ENCODE data around the gene PDLIM7.

PDLIM7 gene

GRCh38 chr5:177520271-177520670, 22.9 kb upstream of the PDLIM7 start:
- peaks cover 22% of the 10 kb centered on the region for H3K36me3 Mint-ChIP-seq (ENCODE audit: insufficient read depth)
- peak overlapping the region; percentile 86 for H3K27ac Mint-ChIP-seq (ENCODE audit: low read depth)
- peaks cover 52% of the 10 kb centered on the region for H3K4me1 Mint-ChIP-seq
- no peak overlapping the region for H3K4me3 Mint-ChIP-seq
- no peaks in the 10 kb centered on the region for H3K27me3 Mint-ChIP-seq
- H3K9me3 Mint-ChIP-seq = no peaks in the 10 kb centered on the region
- ATAC-seq (replicated peaks; ENCODE audit: extremely low read depth, poor library complexity, severe bottlenecking) (no peak), DNase-seq (ENCODE audit: low spot score in 2 of 2) (no peak)

GRCh38 chr5:177519463-177520235, 22.2 kb upstream of the PDLIM7 start:
- peaks cover 52% of the 10 kb centered on the region for H3K4me1 Mint-ChIP-seq
- H3K27me3 Mint-ChIP-seq = no peaks in the 10 kb centered on the region
- H3K9me3 Mint-ChIP-seq = no peaks in the 10 kb centered on the region
- H3K36me3 Mint-ChIP-seq (ENCODE audit: insufficient read depth) = peaks cover 24% of the 10 kb centered on the region
- DNase-seq (ENCODE audit: low spot score in 2 of 2) (no peak), ATAC-seq (replicated peaks; ENCODE audit: extremely low read depth, poor library complexity, severe bottlenecking) (no peak)
- H3K27ac Mint-ChIP-seq (ENCODE audit: low read depth) = peak overlapping the region; percentile 86
- peak overlapping the region; percentile 29 for H3K4me3 Mint-ChIP-seq

GRCh38 chr5:177516601-177517568, 19.5 kb upstream of the PDLIM7 start, which contains the start of gene DDX41:
Gene DDX41 (minus strand): TSS chr5:177516961. CDS start chr5:177516945, 16 bp downstream.
- Mint-ChIP-seq H3K4me1 (peaks cover 57% of the 10 kb centered on the region), H3K4me3 (peak within 1 kb of the TSS; percentile 94), H3K9me3 (no peaks in the 10 kb centered on the region), H3K36me3 (ENCODE audit: insufficient read depth) (peaks cover 21% of the 10 kb centered on the region), H3K27me3 (no peaks in the 10 kb centered on the region), H3K27ac (ENCODE audit: low read depth) (peak within 1 kb of the TSS; percentile 89)
- DNase-seq (ENCODE audit: low spot score in 2 of 2) (peak; percentile 85 to 89), ATAC-seq (replicated peaks; ENCODE audit: extremely low read depth, poor library complexity, severe bottlenecking) (peak; percentile 88)

GRCh38 chr5:177515580-177515979, 18.2 kb upstream of the PDLIM7 start:
- Mint-ChIP-seq H3K36me3 (ENCODE audit: insufficient read depth) (peaks cover 22% of the 10 kb centered on the region), H3K4me3 (peak overlapping the region; percentile 94), H3K4me1 (peaks cover 44% of the 10 kb centered on the region), H3K27ac (ENCODE audit: low read depth) (peak overlapping the region; percentile 89), H3K27me3 (no peaks in the 10 kb centered on the region), H3K9me3 (no peaks in the 10 kb centered on the region)
- ATAC-seq (replicated peaks; ENCODE audit: extremely low read depth, poor library complexity, severe bottlenecking) = no peak
- DNase-seq (ENCODE audit: low spot score in 2 of 2) = no peak

DNA sequence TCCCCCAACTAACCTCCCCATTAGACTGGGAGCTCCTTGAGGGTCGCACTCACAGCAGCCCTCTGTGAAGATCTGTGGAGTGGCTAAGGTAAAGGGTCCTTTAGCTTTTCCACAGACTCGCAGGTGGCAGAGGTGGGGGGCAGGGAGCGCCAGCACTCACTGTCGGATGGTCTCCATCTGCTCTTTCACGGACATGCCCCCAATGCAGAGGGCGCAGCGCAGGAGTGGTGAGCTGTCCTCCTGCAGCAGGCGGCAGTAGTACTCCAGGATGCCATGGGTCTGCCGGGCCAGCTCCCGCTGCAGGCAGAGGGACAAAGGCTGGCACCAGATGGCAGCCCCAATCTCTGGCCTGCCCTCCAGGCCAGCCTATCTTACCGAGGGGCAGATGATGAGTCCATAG, 17.1 kb upstream of the PDLIM7 start:
- H3K27ac Mint-ChIP-seq (ENCODE audit: low read depth) = no peak overlapping the region
- no peaks in the 10 kb centered on the region for H3K27me3 Mint-ChIP-seq
- no peak overlapping the region for H3K4me3 Mint-ChIP-seq
- no peaks in the 10 kb centered on the region for H3K9me3 Mint-ChIP-seq
- peaks cover 38% of the 10 kb centered on the region for H3K4me1 Mint-ChIP-seq
- H3K36me3 Mint-ChIP-seq (ENCODE audit: insufficient read depth) = peaks cover 21% of the 10 kb centered on the region
- ATAC-seq (replicated peaks; ENCODE audit: extremely low read depth, poor library complexity, severe bottlenecking) (no peak), DNase-seq (ENCODE audit: low spot score in 2 of 2) (no peak)

GRCh38 chr5:177513500-177513899, 16.1 kb upstream of the PDLIM7 start:
- Mint-ChIP-seq H3K27me3 (no peaks in the 10 kb centered on the region), H3K4me3 (no peak overlapping the region), H3K27ac (ENCODE audit: low read depth) (no peak overlapping the region), H3K36me3 (ENCODE audit: insufficient read depth) (peaks cover 20% of the 10 kb centered on the region), H3K9me3 (no peaks in the 10 kb centered on the region), H3K4me1 (peaks cover 38% of the 10 kb centered on the region)
- ATAC-seq (replicated peaks; ENCODE audit: extremely low read depth, poor library complexity, severe bottlenecking) = no peak
- no peak for DNase-seq (ENCODE audit: low spot score in 2 of 2)

- no peak for DNase-seq (ENCODE audit: low spot score in 2 of 2)
- H3K27ac Mint-ChIP-seq (ENCODE audit: low read depth) = no peak overlapping the region
- no peak for ATAC-seq (replicated peaks; ENCODE audit: extremely low read depth, poor library complexity, severe bottlenecking)
- no peaks in the 10 kb centered on the region for H3K9me3 Mint-ChIP-seq
- H3K4me3 Mint-ChIP-seq = no peak overlapping the region
- H3K27me3 Mint-ChIP-seq = no peaks in the 10 kb centered on the region
- peaks cover 20% of the 10 kb centered on the region for H3K36me3 Mint-ChIP-seq (ENCODE audit: insufficient read depth)
- H3K4me1 Mint-ChIP-seq = peaks cover 38% of the 10 kb centered on the region
Observed at GRCh38 chr5:177512736-177513380, 15.5 kb upstream of the PDLIM7 start.

DNA sequence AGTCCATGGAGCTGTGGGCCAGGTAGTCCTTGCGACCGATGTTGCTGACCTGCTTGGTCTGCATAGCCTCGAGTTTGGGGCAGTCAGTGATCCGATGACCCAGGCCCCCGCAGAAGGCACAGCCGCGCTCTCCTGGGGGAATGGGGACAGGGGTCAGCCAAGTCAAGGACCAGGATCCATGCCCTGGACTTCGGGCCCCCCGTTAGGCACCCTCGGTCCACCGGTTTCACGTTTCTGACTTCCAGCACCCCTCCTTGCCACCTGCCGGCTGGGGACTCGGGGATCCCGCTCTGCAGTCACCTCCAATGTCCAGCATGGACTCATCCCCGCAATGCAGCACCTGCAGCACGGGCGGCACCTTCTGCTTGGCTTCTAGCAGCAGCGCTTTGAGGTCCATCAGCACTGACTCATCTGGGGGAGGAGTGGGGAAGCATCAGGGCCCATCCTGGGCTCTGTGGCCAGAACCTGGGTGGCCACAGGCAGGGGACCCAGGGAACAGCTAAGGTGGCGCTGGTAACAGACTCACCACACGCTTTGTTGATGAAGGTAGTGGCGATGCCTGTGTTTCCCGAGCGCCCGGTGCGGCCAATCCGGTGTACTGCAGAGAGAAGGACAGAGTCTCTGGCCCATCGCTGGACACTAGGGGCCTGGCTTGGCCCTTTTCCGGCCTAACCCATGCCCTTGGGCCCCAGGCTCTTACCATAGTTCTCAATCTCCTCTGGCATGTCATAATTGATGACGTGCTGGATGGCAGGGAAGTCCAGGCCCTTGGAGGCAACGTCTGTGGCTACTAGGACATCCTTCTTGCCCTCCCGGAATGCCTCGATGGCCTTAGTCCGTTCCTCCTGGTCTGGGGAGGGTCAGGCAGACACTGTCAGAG, 14.6 kb upstream of the PDLIM7 start:
- H3K4me3 Mint-ChIP-seq = no peak overlapping the region
- H3K4me1 Mint-ChIP-seq = peaks cover 32% of the 10 kb centered on the region
- no peak overlapping the region for H3K27ac Mint-ChIP-seq (ENCODE audit: low read depth)
- peaks cover 18% of the 10 kb centered on the region for H3K36me3 Mint-ChIP-seq (ENCODE audit: insufficient read depth)
- no peak for ATAC-seq (replicated peaks; ENCODE audit: extremely low read depth, poor library complexity, severe bottlenecking)
- H3K27me3 Mint-ChIP-seq = no peaks in the 10 kb centered on the region
- no peak for DNase-seq (ENCODE audit: low spot score in 2 of 2)
- no peaks in the 10 kb centered on the region for H3K9me3 Mint-ChIP-seq

DNA sequence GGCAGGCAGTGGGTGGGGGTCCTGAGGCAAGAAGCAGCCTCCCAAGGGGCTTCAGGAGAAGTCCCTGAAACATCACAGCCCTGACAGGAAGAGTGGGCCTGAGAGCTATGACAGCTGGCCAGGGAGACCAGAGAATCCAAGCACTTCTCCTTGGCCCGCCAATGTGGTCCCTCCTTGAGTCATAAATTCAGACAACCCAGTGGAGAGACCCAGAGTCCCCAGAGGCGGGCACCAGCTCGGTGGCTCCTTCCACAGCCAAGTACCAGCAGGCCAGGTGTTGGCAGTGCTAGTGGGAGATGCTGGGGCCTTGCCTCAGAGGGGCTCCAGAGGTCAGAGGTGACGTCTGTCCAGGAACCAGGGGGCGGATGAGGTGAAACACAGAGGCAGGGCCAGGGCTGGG, 13.8 kb upstream of the PDLIM7 start:
- DNase-seq (ENCODE audit: low spot score in 2 of 2) = no peak
- Mint-ChIP-seq H3K4me3 (no peak overlapping the region), H3K27me3 (no peaks in the 10 kb centered on the region), H3K9me3 (no peaks in the 10 kb centered on the region), H3K27ac (ENCODE audit: low read depth) (no peak overlapping the region), H3K36me3 (ENCODE audit: insufficient read depth) (peaks cover 12% of the 10 kb centered on the region), H3K4me1 (peaks cover 23% of the 10 kb centered on the region)
- no peak for ATAC-seq (replicated peaks; ENCODE audit: extremely low read depth, poor library complexity, severe bottlenecking)

DNA sequence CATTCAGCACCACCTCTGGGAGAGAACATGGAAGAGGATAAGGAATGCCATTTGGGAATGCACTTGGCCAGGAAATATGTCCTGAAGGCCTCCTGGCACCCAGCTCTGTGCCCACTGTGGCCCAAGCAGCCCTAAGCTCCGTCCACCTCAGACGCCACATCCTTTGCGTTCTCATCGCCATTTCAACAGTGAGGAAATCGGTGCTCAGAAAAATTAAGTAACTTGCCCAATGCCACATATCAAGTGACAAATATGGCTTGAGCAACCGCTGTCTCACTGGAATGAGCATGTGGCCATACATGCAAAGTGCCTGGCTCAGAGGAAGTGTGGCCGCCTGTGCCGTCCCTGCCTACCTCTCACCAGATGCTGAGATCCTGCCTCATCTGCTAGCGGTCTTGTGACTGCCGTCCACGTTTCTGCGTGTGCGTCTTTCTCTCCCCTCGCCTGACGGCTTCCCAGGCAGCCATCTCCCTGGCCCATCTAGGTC, 13.2 kb upstream of the PDLIM7 start:
- no peak for ATAC-seq (replicated peaks; ENCODE audit: extremely low read depth, poor library complexity, severe bottlenecking)

DNA sequence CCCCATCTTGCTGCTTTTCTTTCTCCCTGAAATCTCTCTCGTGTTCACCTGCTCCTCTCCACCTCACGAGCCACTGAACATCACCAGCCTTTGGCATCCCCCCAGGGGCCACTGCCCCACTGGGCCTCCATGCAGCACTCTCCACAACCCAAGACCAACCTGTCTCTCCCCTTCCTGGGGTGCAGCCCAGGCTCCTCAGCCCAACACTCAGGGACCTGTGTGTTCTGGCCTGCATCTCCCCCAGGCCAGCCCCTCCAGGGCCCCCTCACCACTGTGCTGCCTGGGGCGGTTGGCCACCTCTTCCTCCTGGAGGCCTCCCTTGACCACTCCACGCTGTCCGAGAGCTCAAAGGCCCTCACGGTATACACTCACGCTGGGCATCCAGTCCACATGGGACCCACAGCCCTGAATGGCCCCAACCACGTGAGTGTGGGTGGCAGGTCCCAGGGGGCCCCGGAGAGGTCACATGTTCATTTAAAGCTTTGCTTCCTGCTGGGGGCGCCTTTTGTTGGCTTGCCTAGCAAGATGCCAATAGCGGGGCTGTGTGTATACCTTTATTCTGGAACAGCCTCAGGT, 12.7 kb upstream of the PDLIM7 start:
- no peaks in the 10 kb centered on the region for H3K27me3 Mint-ChIP-seq
- ATAC-seq (replicated peaks; ENCODE audit: extremely low read depth, poor library complexity, severe bottlenecking) (no peak), DNase-seq (ENCODE audit: low spot score in 2 of 2) (no peak)
- H3K4me1 Mint-ChIP-seq = peaks cover 14% of the 10 kb centered on the region
- H3K36me3 Mint-ChIP-seq (ENCODE audit: insufficient read depth) = peaks cover 13% of the 10 kb centered on the region
- no peak overlapping the region for H3K27ac Mint-ChIP-seq (ENCODE audit: low read depth)
- peak overlapping the region; percentile 53 for H3K4me3 Mint-ChIP-seq
- H3K9me3 Mint-ChIP-seq = no peaks in the 10 kb centered on the region

More for the DNA sequence above, 13.2 kb upstream of the PDLIM7 start:
- Mint-ChIP-seq H3K36me3 (ENCODE audit: insufficient read depth) (peaks cover 12% of the 10 kb centered on the region), H3K27ac (ENCODE audit: low read depth) (no peak overlapping the region), H3K9me3 (no peaks in the 10 kb centered on the region), H3K4me3 (no peak overlapping the region), H3K27me3 (no peaks in the 10 kb centered on the region), H3K4me1 (peaks cover 18% of the 10 kb centered on the region)
- no peak for DNase-seq (ENCODE audit: low spot score in 2 of 2)

Measured in central memory CD8-positive, alpha-beta T cell (primary cell).